Esophagus muscularis mucosa (tissue), 4 donors: ENCODE data around the gene ST7.

ENCODE experiments used
- EP300 ChIP-seq: sonication (generic); formaldehyde crosslinking; IDR thresholded peaks from one replicate; pipeline ENCODE4 v1.6.1; 2017; ENCODE audit warnings: antibody characterized with exemption
- POLR2A ChIP-seq: fragments of 450-650 bp; IDR thresholded peaks from one replicate; pipeline ENCODE4 v1.6.1; 2017; ENCODE audit warnings: antibody characterized with exemption, moderate library complexity, mild to moderate bottlenecking, low read depth
- POLR2AphosphoS5 ChIP-seq, 2 donors: sonication (generic); formaldehyde crosslinking; IDR thresholded peaks; one replicate each; pipeline ENCODE4 v1.6.1; 2017; ENCODE audit warnings: antibody characterized with exemption in 2 of 2
- TF ChIP-seq, protein P1 (sequence below), 3 experiments: fragments of 200-600 bp in 2 of 3; fragments of 450-650 bp in 1 of 3; sonication (generic) in 2 of 3; IDR thresholded peaks; one replicate each; pipeline ENCODE4 v1.5.1; 2017 to 2019; ENCODE audit warnings: antibody characterized with exemption in 3 of 3, mild to moderate bottlenecking in 2 of 3, moderate library complexity in 1 of 3

- TF ChIP-seq, protein P1, sequence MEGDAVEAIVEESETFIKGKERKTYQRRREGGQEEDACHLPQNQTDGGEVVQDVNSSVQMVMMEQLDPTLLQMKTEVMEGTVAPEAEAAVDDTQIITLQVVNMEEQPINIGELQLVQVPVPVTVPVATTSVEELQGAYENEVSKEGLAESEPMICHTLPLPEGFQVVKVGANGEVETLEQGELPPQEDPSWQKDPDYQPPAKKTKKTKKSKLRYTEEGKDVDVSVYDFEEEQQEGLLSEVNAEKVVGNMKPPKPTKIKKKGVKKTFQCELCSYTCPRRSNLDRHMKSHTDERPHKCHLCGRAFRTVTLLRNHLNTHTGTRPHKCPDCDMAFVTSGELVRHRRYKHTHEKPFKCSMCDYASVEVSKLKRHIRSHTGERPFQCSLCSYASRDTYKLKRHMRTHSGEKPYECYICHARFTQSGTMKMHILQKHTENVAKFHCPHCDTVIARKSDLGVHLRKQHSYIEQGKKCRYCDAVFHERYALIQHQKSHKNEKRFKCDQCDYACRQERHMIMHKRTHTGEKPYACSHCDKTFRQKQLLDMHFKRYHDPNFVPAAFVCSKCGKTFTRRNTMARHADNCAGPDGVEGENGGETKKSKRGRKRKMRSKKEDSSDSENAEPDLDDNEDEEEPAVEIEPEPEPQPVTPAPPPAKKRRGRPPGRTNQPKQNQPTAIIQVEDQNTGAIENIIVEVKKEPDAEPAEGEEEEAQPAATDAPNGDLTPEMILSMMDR (IDR thresholded peaks at IDR 0.05) = no peak
- TF ChIP-seq POLR2AphosphoS5 (IDR thresholded peaks at IDR 0.05) (no peak), POLR2A (no peak), EP300 (no peak)
These were observed 235.8 kb downstream of the ST7 start for GRCh38 chr7:117188949-117189592.
